ENCODE results near the gene ADAM19.
"Not testable (repeated sequence)": the region's sequence is repeated elsewhere in the genome, so short reads cannot be mapped to it uniquely, and the experiment has no call there.

Gene ADAM19

GRCh38 chr5:157496864-157497263 lies 78.7 kb downstream of the ADAM19 start:
- H3K9me3 Mint-ChIP-seq: no peaks in the 10 kb centered on the region
- DNase-seq (ENCODE audit: low spot score in 2 of 2) (no peak), ATAC-seq (ENCODE audit: low read depth) (no peak)
- peaks cover 32% of the 10 kb centered on the region for H3K4me1 Mint-ChIP-seq
- H3K27me3 Mint-ChIP-seq: no peaks in the 10 kb centered on the region
- H3K27ac Mint-ChIP-seq: peak overlapping the region; percentile 87
- peaks cover 51% of the 10 kb centered on the region for H3K36me3 Mint-ChIP-seq
- no peak overlapping the region for H3K4me3 Mint-ChIP-seq

- Mint-ChIP-seq H3K36me3 (peaks cover 49% of the 10 kb centered on the region), H3K4me3 (no peak overlapping the region), H3K9me3 (no peaks in the 10 kb centered on the region), H3K27me3 (no peaks in the 10 kb centered on the region), H3K27ac (peak overlapping the region; percentile 83), H3K4me1 (peaks cover 19% of the 10 kb centered on the region)
- DNase-seq (ENCODE audit: low spot score in 2 of 2): no peak
- ATAC-seq (ENCODE audit: low read depth): peak; percentile 53
Measured at GRCh38 chr5:157494178-157494832, 81.3 kb downstream of the ADAM19 start.

- Mint-ChIP-seq H3K9me3 (no peaks in the 10 kb centered on the region), H3K4me1 (peaks cover 25% of the 10 kb centered on the region), H3K36me3 (peaks cover 53% of the 10 kb centered on the region), H3K27ac (peak overlapping the region; percentile 83), H3K27me3 (no peaks in the 10 kb centered on the region), H3K4me3 (no peak overlapping the region)
- no peak for DNase-seq (ENCODE audit: low spot score in 2 of 2)
- no peak for ATAC-seq (ENCODE audit: low read depth)
Measured at GRCh38 chr5:157492886-157493285, 82.7 kb downstream of the ADAM19 start.

GRCh38 chr5:157491471-157491995 lies 84.0 kb downstream of the ADAM19 start:
- Mint-ChIP-seq H3K4me1 (peaks cover 37% of the 10 kb centered on the region), H3K27ac (peak overlapping the region; percentile 56), H3K9me3 (no peaks in the 10 kb centered on the region), H3K36me3 (peaks cover 56% of the 10 kb centered on the region), H3K27me3 (no peaks in the 10 kb centered on the region), H3K4me3 (no peak overlapping the region)
- ATAC-seq (ENCODE audit: low read depth): no peak
- no peak for DNase-seq (ENCODE audit: low spot score in 2 of 2)

- peak; percentile 60 to 74 for DNase-seq (ENCODE audit: low spot score in 2 of 2)
- peak; percentile 86 for ATAC-seq (ENCODE audit: low read depth)
- Mint-ChIP-seq H3K27ac (peak overlapping the region; percentile 97), H3K4me1 (peaks cover 51% of the 10 kb centered on the region), H3K9me3 (no peaks in the 10 kb centered on the region), H3K27me3 (no peaks in the 10 kb centered on the region), H3K36me3 (peaks cover 64% of the 10 kb centered on the region), H3K4me3 (peak overlapping the region; percentile 56)
Measured at GRCh38 chr5:157487358-157487757, 88.2 kb downstream of the ADAM19 start.

- Mint-ChIP-seq H3K9me3 (no peaks in the 10 kb centered on the region), H3K27me3 (no peaks in the 10 kb centered on the region), H3K4me3 (peak overlapping the region; percentile 51), H3K36me3 (peaks cover 64% of the 10 kb centered on the region), H3K27ac (peak overlapping the region; percentile 97), H3K4me1 (peaks cover 51% of the 10 kb centered on the region)
- ATAC-seq (ENCODE audit: low read depth): peak; percentile 40
- no peak for DNase-seq (ENCODE audit: low spot score in 2 of 2)
Measured at GRCh38 chr5:157486861-157487260, 88.7 kb downstream of the ADAM19 start.

GRCh38 chr5:157486221-157486681 lies 89.3 kb downstream of the ADAM19 start:
- DNase-seq (ENCODE audit: low spot score in 2 of 2) (peak in 1 of 2 donors; percentile 41), ATAC-seq (ENCODE audit: low read depth) (peak; percentile 21)
- Mint-ChIP-seq H3K36me3 (peaks cover 60% of the 10 kb centered on the region), H3K27ac (peak overlapping the region; percentile 97), H3K9me3 (no peaks in the 10 kb centered on the region), H3K4me1 (peaks cover 54% of the 10 kb centered on the region), H3K27me3 (no peaks in the 10 kb centered on the region), H3K4me3 (peak overlapping the region; percentile 51)

- H3K9me3 Mint-ChIP-seq: no peaks in the 10 kb centered on the region
- H3K27ac Mint-ChIP-seq: peak overlapping the region; percentile 97
- no peaks in the 10 kb centered on the region for H3K27me3 Mint-ChIP-seq
- ATAC-seq (ENCODE audit: low read depth) (peak; percentile 34), DNase-seq (ENCODE audit: low spot score in 2 of 2) (peak; percentile 32 to 46)
- peaks cover 59% of the 10 kb centered on the region for H3K36me3 Mint-ChIP-seq
- H3K4me3 Mint-ChIP-seq: peak overlapping the region; percentile 81
- H3K4me1 Mint-ChIP-seq: peaks cover 56% of the 10 kb centered on the region
Measured at GRCh38 chr5:157485811-157486210, 89.8 kb downstream of the ADAM19 start.

GRCh38 chr5:157485340-157485739 lies 90.2 kb downstream of the ADAM19 start:
- ATAC-seq (ENCODE audit: low read depth) (no peak), DNase-seq (ENCODE audit: low spot score in 2 of 2) (no peak)
- peaks cover 57% of the 10 kb centered on the region for H3K36me3 Mint-ChIP-seq
- H3K27ac Mint-ChIP-seq: peak overlapping the region; percentile 97
- H3K27me3 Mint-ChIP-seq: no peaks in the 10 kb centered on the region
- H3K9me3 Mint-ChIP-seq: no peaks in the 10 kb centered on the region
- H3K4me3 Mint-ChIP-seq: peak overlapping the region; percentile 81
- H3K4me1 Mint-ChIP-seq: peaks cover 56% of the 10 kb centered on the region

GRCh38 chr5:157484768-157485167 lies 90.8 kb downstream of the ADAM19 start:
- no peak overlapping the region for H3K4me3 Mint-ChIP-seq
- no peak for DNase-seq (ENCODE audit: low spot score in 2 of 2)
- no peaks in the 10 kb centered on the region for H3K9me3 Mint-ChIP-seq
- peaks cover 56% of the 10 kb centered on the region for H3K36me3 Mint-ChIP-seq
- H3K27me3 Mint-ChIP-seq: no peaks in the 10 kb centered on the region
- ATAC-seq (ENCODE audit: low read depth): no peak
- H3K4me1 Mint-ChIP-seq: peaks cover 58% of the 10 kb centered on the region
- peak overlapping the region; percentile 97 for H3K27ac Mint-ChIP-seq

- H3K27me3 Mint-ChIP-seq; H3K4me3 Mint-ChIP-seq; ATAC-seq (ENCODE audit: low read depth); H3K9me3 Mint-ChIP-seq; DNase-seq (ENCODE audit: low spot score in 2 of 2): not testable (repeated sequence)
- Mint-ChIP-seq H3K27ac (peak overlapping the region; percentile 97), H3K36me3 (peaks cover 51% of the 10 kb centered on the region), H3K4me1 (peaks cover 62% of the 10 kb centered on the region)
Measured at GRCh38 chr5:157482702-157483101, 92.9 kb downstream of the ADAM19 start.

GRCh38 chr5:157481666-157482065 lies 93.9 kb downstream of the ADAM19 start:
- DNase-seq (ENCODE audit: low spot score in 2 of 2) (no peak), ATAC-seq (ENCODE audit: low read depth) (peak; percentile 0)
- peak overlapping the region; percentile 69 for H3K4me3 Mint-ChIP-seq
- peaks cover 57% of the 10 kb centered on the region for H3K4me1 Mint-ChIP-seq
- peak overlapping the region; percentile 97 for H3K27ac Mint-ChIP-seq
- no peaks in the 10 kb centered on the region for H3K27me3 Mint-ChIP-seq
- H3K9me3 Mint-ChIP-seq: no peaks in the 10 kb centered on the region
- H3K36me3 Mint-ChIP-seq: peaks cover 54% of the 10 kb centered on the region

- H3K27me3 Mint-ChIP-seq: no peaks in the 10 kb centered on the region
- H3K4me3 Mint-ChIP-seq: peak overlapping the region; percentile 69
- H3K27ac Mint-ChIP-seq: peak overlapping the region; percentile 97
- H3K36me3 Mint-ChIP-seq: peaks cover 51% of the 10 kb centered on the region
- H3K9me3 Mint-ChIP-seq: no peaks in the 10 kb centered on the region
- peak; percentile 29 to 64 for DNase-seq (ENCODE audit: low spot score in 2 of 2)
- peaks cover 54% of the 10 kb centered on the region for H3K4me1 Mint-ChIP-seq
- ATAC-seq (ENCODE audit: low read depth): peak; percentile 87
Measured at GRCh38 chr5:157481265-157481664, 94.3 kb downstream of the ADAM19 start.

- Mint-ChIP-seq H3K4me1 (peaks cover 48% of the 10 kb centered on the region), H3K9me3 (no peaks in the 10 kb centered on the region), H3K36me3 (peaks cover 52% of the 10 kb centered on the region)
Measured at GRCh38 chr5:157479612-157480510, 95.7 kb downstream of the ADAM19 start.

More at GRCh38 chr5:157479612-157480510, 95.7 kb downstream of the ADAM19 start:
- no peaks in the 10 kb centered on the region for H3K27me3 Mint-ChIP-seq
- peak overlapping the region; percentile 1 for H3K4me3 Mint-ChIP-seq
- no peak for ATAC-seq (ENCODE audit: low read depth)
- no peak for DNase-seq (ENCODE audit: low spot score in 2 of 2)
- peak overlapping the region; percentile 97 for H3K27ac Mint-ChIP-seq
